Mesodermal cell (in vitro differentiated cells): Measurements from ENCODE around the gene SCAI. TPM values are rescaled to one million over a fixed set of nuclear protein-coding genes. Genes with fewer than 3 reads are reported as not detected.
"Not testable (repeated sequence)": the region's sequence is repeated elsewhere in the genome, so short reads cannot be mapped to it uniquely, and the experiment has no call there.

Experiments
- H3K27ac ChIP-seq: 2 replicates; pipeline ENCODE4 v1.7.0; 2013; ENCODE audit warnings: mild to moderate bottlenecking, low read depth, low read length, moderate library complexity; ENCODE audit not compliant: severe bottlenecking
- H3K36me3 ChIP-seq: 2 replicates; pipeline ENCODE4 v1.7.1; 2013; ENCODE audit warnings: mild to moderate bottlenecking, low read length, moderate library complexity; ENCODE audit not compliant: control insufficient read depth, insufficient read depth
- H3K4me1 ChIP-seq: one replicate; pipeline ENCODE4 v1.7.1; 2013; ENCODE audit warnings: mild to moderate bottlenecking, low read length; ENCODE audit not compliant: insufficient read depth, control insufficient read depth, poor library complexity, severe bottlenecking
- H3K4me3 ChIP-seq: 2 replicates; pipeline ENCODE4 v1.7.0; 2013; ENCODE audit warnings: low read length, control low read depth, mild to moderate bottlenecking; ENCODE audit not compliant: insufficient read depth, poor library complexity, severe bottlenecking; ENCODE audit errors: extremely low read depth
- H3K9me3 ChIP-seq: 2 replicates; pipeline ENCODE4 v1.7.1; 2013; ENCODE audit warnings: mild to moderate bottlenecking, low read length, moderate library complexity; ENCODE audit not compliant: control insufficient read depth
- WGBS, 2 experiments: methylation state at CpG; one replicate each; pipeline ENCODE4 v1.1.5; 2013; ENCODE audit warnings: missing lambda C conversion rate in 2 of 2; ENCODE audit not compliant: insufficient coverage in 2 of 2; 5-methylcytosine and 5-hydroxymethylcytosine counted together
- polyA plus RNA-seq, 2 experiments: library from polyadenylated mRNA; stranded (reverse); fragments of 50-300 nt; gene quantifications; one replicate each; pipeline ENCODE4 v1.2.3, GENCODE V29; 2013

Gene SCAI
- 9.5 TPM for polyA plus RNA-seq (2013, experiment 1 of 2)
- polyA plus RNA-seq (2013, experiment 2 of 2): 7.1 TPM

- Histone ChIP-seq H3K4me1 (no peaks in the 10 kb centered on the region), H3K4me3 (peak within 1 kb of the TSS; percentile 52), H3K36me3 (peaks cover 16% of the 10 kb centered on the region), H3K27ac (no peak within 1 kb of the TSS), H3K9me3 (no peaks in the 10 kb centered on the region)
- WGBS, 2 experiments: 2 to 5% methylated on average over 20 to 41 of the region's 46 CpGs
Measured at GRCh38 chr9:125143377-125144090, at the start of gene SCAI. TSS of gene SCAI (minus strand) at chr9:125143528. CDS start at chr9:125143437, 91 bp downstream.

- 78 to 79% methylated on average over 11 to 14 of the region's 14 CpGs for WGBS, 2 experiments
- Histone ChIP-seq H3K4me3 (peak overlapping the region; percentile 97), H3K27ac (peak overlapping the region; percentile 92), H3K36me3 (peaks cover 3% of the 10 kb centered on the region), H3K4me1 (no peaks in the 10 kb centered on the region), H3K9me3 (no peaks in the 10 kb centered on the region)
Measured at GRCh38 chr9:125190361-125190801, 47.1 kb upstream of the SCAI start.

DNA sequence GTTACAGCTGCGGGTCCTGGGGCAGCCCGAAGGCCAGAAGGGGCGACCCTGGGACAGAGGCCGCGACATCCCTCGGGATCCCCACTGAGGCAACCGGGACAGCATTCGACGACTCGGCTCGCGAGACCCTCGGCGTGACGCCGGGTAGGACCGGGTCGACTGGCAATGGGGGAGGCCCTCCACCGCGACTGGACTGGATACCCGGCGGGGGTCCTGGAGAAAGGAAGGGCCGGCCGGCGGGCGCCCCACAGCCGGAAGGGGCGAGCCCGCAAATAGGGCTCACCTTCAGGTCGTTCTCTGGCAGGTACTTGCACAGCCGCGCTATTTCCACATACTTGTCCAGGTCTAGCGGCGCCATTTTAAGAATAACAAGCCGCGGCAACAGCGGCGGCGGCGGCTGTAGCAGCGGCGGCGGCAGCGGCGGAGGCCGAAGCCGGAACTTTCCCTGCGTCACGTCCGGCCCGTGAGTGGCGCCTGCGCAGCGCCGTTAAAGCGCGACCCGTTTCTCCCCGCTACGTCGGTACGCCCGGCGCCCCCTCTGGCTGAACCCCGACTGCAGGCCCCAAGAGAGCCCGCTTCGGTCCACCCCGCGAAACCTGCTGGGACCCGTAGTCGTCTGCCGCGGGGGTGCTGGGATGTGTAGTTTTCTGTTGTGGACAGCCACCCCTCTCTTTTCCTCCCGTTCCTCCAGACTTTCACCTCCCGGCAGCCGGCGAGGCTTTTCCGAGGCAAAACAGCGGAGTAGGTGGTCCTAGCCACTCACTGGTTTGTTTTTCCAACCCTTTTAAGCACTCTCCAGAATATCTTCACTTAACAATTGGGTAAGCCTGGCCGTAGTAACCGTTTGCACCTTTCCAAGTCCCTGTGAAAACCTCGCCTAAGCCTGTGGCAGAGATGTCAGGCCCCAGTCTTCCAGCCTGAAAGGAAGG lies 46.3 kb upstream of the SCAI start, which contains the start of gene PPP6C:
Gene PPP6C, minus strand, starts transcription at position 443 of the 929 bp plus-strand sequence. Its CDS starts 85 bp downstream, at position 358.
- Histone ChIP-seq H3K27ac (peak within 1 kb of the TSS; percentile 92), H3K9me3 (no peaks in the 10 kb centered on the region), H3K4me1 (no peaks in the 10 kb centered on the region), H3K4me3 (peak within 1 kb of the TSS; percentile 97), H3K36me3 (peaks cover 6% of the 10 kb centered on the region)
- WGBS, 2 experiments: 1% methylated on average over 67 to 73 of the region's 82 CpGs

GRCh38 chr9:125189011-125189360 lies 45.7 kb upstream of the SCAI start:
- H3K9me3 ChIP-seq: no peaks in the 10 kb centered on the region
- H3K36me3 ChIP-seq: peaks cover 9% of the 10 kb centered on the region
- peak overlapping the region; percentile 92 for H3K27ac ChIP-seq
- H3K4me1 ChIP-seq: no peaks in the 10 kb centered on the region
- H3K4me3 ChIP-seq: peak overlapping the region; percentile 97
- WGBS, 2 experiments: 0 to 1% methylated on average over 11 to 20 of the region's 26 CpGs

GRCh38 chr9:125183561-125183960 lies 40.2 kb upstream of the SCAI start:
- WGBS, 2 experiments: 94 to 100% methylated on average over 1 to 2 of the region's 2 CpGs
- Histone ChIP-seq H3K36me3 (peaks cover 22% of the 10 kb centered on the region), H3K4me1 (no peaks in the 10 kb centered on the region), H3K27ac (no peak overlapping the region), H3K4me3 (no peak overlapping the region), H3K9me3 (no peaks in the 10 kb centered on the region)

- 92 to 95% methylated on average over 2 of the region's 2 CpGs for whole genome bisulfite sequencing, 2 experiments
Measured at GRCh38 chr9:125183054-125183453, 39.7 kb upstream of the SCAI start.

DNA sequence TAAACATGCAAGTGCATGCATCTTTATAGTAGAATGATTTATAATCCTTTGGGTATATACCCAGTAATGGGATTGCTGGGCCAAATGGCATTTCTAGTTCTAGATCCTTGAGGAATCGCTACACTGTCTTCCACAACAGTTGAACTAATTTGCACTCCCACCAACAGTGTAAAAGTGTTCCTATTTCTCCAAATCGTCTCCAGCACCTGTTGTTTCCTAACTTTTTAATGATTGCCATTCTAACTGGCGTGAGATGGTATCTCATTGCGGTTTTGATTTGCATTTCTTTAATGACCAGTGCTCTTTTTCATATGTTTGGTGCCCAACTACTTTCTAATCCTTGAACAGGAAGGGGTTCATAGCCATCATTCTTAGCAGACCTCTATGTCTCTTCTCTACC lies 38.4 kb upstream of the SCAI start:
- H3K9me3 ChIP-seq, H3K27ac ChIP-seq, H3K4me3 ChIP-seq, H3K4me1 ChIP-seq: not testable (repeated sequence)
- peaks cover 22% of the 10 kb centered on the region for H3K36me3 ChIP-seq
- 97 to 100% methylated on average over 4 of the region's 4 CpGs for WGBS, 2 experiments

More at GRCh38 chr9:125183054-125183453, 39.7 kb upstream of the SCAI start:
- Histone ChIP-seq H3K36me3 (peaks cover 26% of the 10 kb centered on the region), H3K4me3 (no peak overlapping the region), H3K4me1 (no peaks in the 10 kb centered on the region), H3K9me3 (no peaks in the 10 kb centered on the region), H3K27ac (no peak overlapping the region)

GRCh38 chr9:125180876-125181275 lies 37.5 kb upstream of the SCAI start:
- H3K4me3 ChIP-seq: no peak overlapping the region
- H3K27ac ChIP-seq: no peak overlapping the region
- WGBS, 2 experiments: 95 to 98% methylated on average over 9 of the region's 9 CpGs
- no peaks in the 10 kb centered on the region for H3K4me1 ChIP-seq
- peaks cover 22% of the 10 kb centered on the region for H3K36me3 ChIP-seq
- H3K9me3 ChIP-seq: no peaks in the 10 kb centered on the region

DNA sequence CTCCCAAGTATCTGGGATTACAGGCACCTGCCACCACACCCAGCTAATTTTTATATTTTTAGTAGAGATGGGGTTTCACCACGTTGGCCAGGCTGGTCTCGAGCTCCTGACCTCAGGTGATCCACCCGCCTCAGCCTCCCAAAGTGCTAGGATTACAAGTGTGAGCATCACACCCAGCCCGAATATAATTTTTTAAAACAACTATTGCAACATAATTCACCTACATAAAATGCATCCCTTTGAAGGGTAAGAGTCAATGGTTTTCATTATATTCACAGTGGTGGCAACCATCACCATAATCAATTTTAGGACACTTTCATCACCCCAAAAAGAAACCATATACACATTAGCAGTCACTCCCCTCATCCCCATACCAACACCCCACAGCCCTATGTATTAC lies 36.4 kb upstream of the SCAI start:
- WGBS, 2 experiments: 100% methylated on average over 1 to 2 of the region's 4 CpGs
- H3K4me3 ChIP-seq, H3K4me1 ChIP-seq, H3K9me3 ChIP-seq, H3K27ac ChIP-seq: not testable (repeated sequence)
- H3K36me3 ChIP-seq: peaks cover 24% of the 10 kb centered on the region

- peaks cover 16% of the 10 kb centered on the region for H3K36me3 ChIP-seq
Measured at GRCh38 chr9:125177888-125178287, 34.6 kb upstream of the SCAI start.

More at GRCh38 chr9:125177888-125178287, 34.6 kb upstream of the SCAI start:
- no peaks in the 10 kb centered on the region for H3K4me1 ChIP-seq
- no peaks in the 10 kb centered on the region for H3K9me3 ChIP-seq
- 80 to 100% methylated on average over 1 of the region's 1 CpG for WGBS, 2 experiments
- H3K27ac ChIP-seq: no peak overlapping the region
- H3K4me3 ChIP-seq: no peak overlapping the region
